Measurements from ENCODE around the gene SPRING1.

SPRING1 gene

GRCh38 chr12:116707751-116708150, 30.1 kb downstream of the SPRING1 start:
- no peak for DNase-seq

GRCh38 chr12:116703214-116703795, 34.6 kb downstream of the SPRING1 start:
- peak; percentile 75 to 76 for DNase-seq

- DNase-seq, result no peak
Measured at GRCh38 chr12:116701432-116701831, 36.4 kb downstream of the SPRING1 start.

- no peak for DNase-seq
Measured at GRCh38 chr12:116700066-116700465, 37.8 kb downstream of the SPRING1 start.

GRCh38 chr12:116698554-116699075, 39.3 kb downstream of the SPRING1 start:
- no peak for DNase-seq

- DNase-seq, result no peak
Measured at GRCh38 chr12:116698116-116698515, 39.8 kb downstream of the SPRING1 start.

GRCh38 chr12:116697716-116698115, 40.2 kb downstream of the SPRING1 start:
- DNase-seq, result no peak

GRCh38 chr12:116697305-116697704, 40.6 kb downstream of the SPRING1 start:
- no peak for DNase-seq

GRCh38 chr12:116695464-116695725, 42.5 kb downstream of the SPRING1 start:
- DNase-seq, result no peak

GRCh38 chr12:116694653-116695463, 43.0 kb downstream of the SPRING1 start:
- no peak for DNase-seq

- DNase-seq, result no peak
Measured at GRCh38 chr12:116693286-116694227, 44.3 kb downstream of the SPRING1 start.

- DNase-seq, result no peak
Measured at GRCh38 chr12:116692605-116693004, 45.3 kb downstream of the SPRING1 start.

GRCh38 chr12:116691636-116692035, 46.2 kb downstream of the SPRING1 start:
- no peak for DNase-seq

- DNase-seq, result no peak
Measured at GRCh38 chr12:116691205-116691604, 46.7 kb downstream of the SPRING1 start.

GRCh38 chr12:116689979-116690744, 47.7 kb downstream of the SPRING1 start:
- no peak for DNase-seq

- no peak for DNase-seq
Measured at GRCh38 chr12:116689521-116689920, 48.3 kb downstream of the SPRING1 start.

Measured in activated T-cell treated with anti-CD3 and anti-CD28 coated beads, Interleukin-2, amount 50 U/mL, for 48 hours (primary cell).